Measurements from ENCODE around the gene PHACTR1.
"Not testable (repeated sequence)": the region's sequence is repeated elsewhere in the genome, so short reads cannot be mapped to it uniquely, and the experiment has no call there.

Gene PHACTR1

DNA sequence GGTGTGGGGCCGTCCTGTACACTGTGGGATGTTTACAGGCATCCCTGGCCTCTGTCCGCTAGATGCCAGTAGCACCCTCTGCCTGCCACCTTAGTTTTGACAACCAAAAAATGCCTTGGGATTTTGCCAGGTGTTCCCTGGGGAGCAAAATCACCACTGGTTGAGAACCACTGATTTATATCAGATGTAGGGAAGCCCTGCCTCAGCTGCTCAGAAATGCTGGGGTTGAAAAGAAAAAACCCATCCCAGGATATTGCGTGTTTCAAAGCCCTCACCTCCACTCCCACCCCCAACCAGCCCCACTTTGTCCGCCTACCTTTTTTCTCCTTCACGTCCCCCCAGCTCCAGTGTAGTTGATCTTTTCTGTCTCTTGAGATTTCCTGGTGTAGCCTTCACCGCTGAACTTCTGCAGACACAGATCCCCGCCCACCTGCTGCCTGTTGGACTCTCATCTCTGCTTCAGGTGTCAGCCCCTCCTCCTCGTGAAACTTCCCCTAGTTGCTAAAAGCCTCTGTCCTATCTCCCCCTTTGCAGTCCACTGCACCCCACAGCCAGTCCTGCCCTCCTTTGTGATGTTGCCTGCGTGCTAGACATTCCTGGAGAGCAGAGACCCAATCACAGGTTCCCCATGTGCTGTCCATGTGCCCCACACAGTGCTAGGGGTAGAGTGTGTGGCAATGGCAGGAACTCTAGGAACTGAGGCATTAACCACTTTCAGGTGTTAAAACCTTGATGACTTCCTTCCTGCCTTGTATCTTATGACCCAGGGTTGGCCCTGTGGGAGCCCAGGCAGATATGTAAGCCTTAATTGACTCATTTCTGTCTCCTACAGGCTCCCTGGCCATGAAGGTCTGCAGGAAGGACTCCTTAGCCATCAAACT, 512.9 kb downstream of the PHACTR1 start:
- DNase-seq (ENCODE audit: low read depth in 1 of 2, low spot score in 1 of 2) = no peak

DNA sequence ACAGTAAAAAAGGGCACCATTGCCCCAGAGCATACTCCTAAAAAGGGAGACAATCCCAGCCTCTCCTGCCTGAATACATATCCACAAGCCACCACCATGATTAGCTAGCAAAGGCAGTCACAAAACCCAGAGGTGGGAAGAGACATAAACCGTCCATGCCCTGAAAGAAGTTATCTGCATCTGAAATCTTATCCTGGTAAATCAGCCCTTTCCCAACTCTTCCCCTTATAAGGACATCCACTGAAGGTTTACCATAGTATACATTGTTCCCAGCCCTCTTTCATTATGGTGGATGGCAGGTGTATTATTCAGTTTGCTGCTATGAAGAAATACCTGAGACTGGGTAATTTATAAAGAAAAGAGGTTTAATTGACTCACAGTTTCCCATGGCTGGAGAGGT, 516.5 kb downstream of the PHACTR1 start:
- DNase-seq (ENCODE audit: low read depth in 1 of 2, low spot score in 1 of 2) = no peak

DNA sequence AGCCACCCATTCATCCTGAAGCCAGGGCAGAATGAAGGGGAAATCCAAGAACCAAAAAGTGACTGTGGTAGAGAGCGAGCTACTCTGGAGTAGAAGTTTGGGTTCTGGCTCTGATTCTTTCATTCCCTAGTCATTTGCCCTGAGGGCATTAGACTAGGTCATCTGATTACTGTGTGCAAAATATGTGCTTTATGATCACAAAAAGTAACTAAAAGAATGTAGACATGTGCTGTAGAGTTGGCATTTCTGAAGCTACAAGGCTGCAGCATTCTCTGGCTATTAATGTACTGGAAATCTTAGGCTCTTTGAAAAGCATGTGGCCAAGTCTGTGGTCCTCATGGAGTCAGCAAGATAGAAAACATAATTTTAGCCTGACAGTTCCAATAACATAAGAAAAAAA, 517.6 kb downstream of the PHACTR1 start:
- no peak for DNase-seq (ENCODE audit: low read depth in 1 of 2, low spot score in 1 of 2)

DNA sequence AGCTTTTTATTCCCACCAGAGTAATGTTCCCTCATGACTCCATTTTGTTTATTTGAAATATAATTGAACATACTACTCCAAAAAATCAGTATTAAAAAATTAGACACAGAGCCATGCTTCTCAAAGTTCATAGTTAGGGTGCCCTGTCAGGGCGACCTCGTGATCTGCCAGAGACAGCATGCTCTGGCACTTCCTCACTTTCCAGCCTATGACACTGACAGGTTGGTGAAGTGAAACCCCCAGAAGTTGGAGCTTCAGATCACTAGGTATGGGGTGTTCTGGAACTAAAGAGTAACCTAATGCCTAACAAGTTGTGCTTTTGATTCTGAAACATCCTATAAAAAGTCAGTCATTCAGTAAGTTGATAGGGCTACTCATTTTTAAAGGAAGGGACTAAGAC, 518.8 kb downstream of the PHACTR1 start:
- no peak for DNase-seq (ENCODE audit: low read depth in 1 of 2, low spot score in 1 of 2)

DNA sequence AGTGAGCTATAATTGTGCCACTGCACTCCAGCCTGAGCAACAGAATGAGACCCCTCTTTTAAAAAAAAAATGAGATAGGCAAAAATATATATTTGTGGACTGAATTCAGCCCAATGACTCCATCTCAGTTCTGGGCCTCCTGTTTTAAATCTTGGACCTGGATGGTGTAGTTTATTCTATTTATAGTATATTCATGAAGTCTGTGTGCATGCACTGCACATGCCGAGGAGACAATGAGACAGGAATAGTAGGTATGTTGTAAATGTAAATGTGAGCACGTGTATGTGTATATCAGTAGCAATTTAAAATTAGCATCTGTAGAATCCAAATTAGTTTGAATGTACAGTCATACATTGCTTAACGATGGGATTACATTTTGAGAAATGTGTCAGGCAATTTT, 520.8 kb downstream of the PHACTR1 start:
- DNase-seq (ENCODE audit: low read depth in 1 of 2, low spot score in 1 of 2) = no peak

DNA sequence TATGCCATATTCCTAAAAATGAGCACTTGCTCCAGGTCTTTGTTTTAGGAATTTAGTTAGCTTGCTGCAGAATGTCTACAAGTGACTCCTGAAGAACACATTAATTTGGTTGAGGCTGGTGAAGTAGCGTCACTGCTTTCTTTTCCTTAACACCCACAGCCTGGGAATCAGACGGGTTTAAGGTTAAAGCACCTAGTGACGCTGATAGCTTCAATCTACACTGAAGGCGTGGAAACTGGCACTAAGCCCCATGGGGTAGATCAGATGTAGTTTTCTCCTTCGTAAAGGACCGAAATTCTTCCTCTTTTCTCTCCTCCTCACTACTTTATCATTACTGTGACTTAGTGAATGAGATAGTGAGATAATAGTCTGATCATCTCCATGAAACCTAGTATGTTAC, 521.5 kb downstream of the PHACTR1 start:
- DNase-seq (ENCODE audit: low read depth in 1 of 2, low spot score in 1 of 2) = no peak

DNA sequence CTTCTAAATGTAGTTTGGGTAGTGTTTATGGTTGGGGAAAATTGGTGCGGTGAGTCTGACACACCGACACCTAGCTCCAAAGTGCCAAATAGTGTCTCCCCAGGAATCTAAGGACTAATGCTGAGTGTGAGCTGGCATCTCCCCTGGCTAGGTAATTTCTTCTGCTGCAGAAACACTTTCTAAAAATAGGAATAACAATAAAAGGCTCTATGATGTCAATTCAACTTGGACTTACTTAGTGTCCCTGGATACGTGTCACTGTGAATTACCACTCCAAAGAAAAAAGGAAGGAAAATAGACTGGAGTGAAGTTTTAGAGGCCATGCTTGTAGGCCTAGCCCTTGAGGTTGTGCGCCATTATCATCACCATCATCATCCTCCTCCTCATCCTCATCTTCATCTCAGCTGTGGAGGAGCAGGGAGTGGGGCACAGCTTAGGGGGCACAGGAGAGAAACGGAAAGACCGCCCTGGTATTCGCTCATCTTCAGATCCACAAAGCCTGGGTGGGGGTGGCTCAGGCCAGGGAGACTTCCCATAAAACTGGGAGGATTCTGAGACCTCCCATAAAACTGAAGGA, 522.2 kb downstream of the PHACTR1 start:
- no peak for DNase-seq (ENCODE audit: low read depth in 1 of 2, low spot score in 1 of 2)

DNA sequence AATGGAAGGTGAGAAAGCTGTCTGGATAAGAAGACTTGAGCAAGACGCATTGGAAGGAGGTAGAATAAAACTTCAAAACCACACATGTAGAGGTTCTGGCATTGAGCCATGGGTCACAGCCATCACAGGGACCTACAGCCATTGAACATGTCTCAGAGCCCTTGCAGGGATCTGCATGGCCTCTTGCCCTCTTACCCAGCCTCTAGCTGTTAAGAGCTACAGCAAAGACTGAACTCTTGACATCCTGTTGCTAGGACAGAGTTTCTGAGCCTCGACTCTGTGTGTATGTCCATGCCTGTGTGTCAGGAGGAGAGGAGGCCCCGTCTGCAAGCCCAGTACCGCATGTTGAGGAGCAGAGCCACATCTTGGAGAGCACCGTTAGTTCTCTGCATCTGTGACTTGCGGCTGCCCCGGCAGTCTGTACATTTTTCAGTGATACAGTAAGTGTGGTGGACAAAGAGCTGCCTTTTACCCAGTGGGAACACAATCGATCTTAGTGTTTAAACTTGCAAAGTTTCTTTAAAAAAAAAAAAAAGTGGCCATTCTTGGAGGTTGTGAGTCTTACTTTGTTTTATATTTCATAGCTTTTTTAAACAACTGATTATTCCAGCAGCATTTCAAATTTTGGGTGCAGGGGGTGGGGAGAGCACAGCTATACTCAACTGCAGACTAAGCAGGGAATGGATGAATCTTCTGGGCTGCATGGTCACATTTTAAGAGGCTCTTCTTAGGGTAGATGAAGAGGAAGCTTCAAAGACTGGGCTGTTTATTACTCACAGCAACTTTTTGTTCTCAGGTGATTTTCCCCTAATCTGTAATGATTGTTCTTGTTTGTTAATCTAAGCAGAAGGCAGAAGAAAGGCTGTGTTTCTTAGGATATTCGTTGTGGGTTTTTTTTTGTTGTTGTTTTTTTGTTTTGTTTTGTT, 523.2 kb downstream of the PHACTR1 start:
- no peak for DNase-seq (ENCODE audit: low read depth in 1 of 2, low spot score in 1 of 2)

DNA sequence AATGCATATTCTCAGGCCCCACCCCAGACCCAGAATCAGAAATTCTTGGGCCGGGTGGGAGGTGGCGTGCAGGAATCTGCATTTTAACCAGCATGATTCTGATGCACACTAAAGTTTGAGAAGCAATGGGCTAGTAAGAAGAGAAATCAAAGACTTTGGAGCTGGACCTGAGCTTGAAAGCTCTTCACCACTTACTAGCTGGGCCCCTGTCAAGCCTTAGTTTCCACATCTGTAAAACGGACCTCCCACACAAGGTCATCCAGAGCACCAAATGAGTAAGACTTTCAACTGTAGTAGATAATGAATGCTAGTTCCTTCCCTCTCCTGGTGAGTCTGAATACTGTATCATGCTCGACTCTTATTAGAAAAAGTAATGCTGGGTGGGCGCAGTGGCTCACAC, 524.8 kb downstream of the PHACTR1 start:
- DNase-seq (ENCODE audit: low read depth in 1 of 2, low spot score in 1 of 2) = no peak

DNA sequence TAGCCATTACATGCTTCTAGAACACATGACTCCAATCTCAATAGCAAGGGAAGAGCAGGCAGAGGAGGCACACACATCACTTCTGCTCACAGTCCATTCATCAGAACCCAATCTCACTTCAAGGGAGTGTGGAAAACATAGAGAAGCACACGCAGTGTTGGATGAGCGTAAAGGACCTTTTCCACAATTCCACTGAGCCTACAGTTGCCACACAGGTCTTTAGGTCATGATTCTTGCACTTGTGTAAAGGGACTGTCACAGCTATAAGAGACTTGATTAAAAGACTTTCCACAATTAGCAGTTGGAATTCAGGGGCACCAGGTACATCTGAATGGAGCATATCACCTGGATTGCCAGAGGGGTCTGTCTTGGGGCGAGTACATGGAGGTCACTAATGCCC, 525.6 kb downstream of the PHACTR1 start:
- no peak for DNase-seq (ENCODE audit: low read depth in 1 of 2, low spot score in 1 of 2)

DNA sequence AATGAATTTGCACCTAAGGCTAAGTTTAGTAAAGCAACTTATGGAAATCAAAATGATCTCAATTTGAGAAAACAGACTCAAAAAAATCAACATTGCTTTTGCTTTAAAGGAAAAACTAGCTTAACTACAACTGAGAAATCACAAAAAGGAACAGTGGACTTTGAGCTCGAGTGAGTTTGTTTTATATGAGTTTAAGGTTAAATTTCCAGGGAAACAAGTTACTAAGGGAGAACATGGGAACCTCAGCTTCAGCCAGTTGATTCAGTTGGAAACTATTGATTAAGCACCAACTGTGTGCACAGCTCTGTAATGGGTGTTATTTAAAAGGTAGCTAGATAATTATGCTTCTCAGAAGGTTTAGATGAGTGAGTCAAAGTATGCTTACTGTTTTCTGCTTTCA, 526.0 kb downstream of the PHACTR1 start:
- DNase-seq (ENCODE audit: low read depth in 1 of 2, low spot score in 1 of 2) = no peak

DNA sequence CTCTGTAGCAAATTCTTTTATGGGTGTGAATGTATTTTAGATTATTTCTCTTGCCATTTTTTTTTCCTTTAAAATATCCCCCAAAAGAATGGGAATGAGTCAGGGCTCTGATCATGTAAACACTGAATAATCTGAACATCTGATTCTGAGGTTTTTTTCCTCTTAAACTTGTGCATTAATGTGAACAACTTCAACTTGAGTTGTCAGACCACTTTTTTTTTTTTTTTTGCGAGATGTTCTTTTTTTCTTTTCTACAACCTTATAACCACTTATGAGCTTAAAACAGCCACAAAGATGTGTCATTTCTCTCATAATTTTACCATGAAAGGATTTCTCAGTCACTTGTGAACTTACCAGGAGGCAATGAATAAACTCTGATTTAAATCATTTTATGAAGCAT, 526.5 kb downstream of the PHACTR1 start:
- DNase-seq (ENCODE audit: low read depth in 1 of 2, low spot score in 1 of 2) = no peak

DNA sequence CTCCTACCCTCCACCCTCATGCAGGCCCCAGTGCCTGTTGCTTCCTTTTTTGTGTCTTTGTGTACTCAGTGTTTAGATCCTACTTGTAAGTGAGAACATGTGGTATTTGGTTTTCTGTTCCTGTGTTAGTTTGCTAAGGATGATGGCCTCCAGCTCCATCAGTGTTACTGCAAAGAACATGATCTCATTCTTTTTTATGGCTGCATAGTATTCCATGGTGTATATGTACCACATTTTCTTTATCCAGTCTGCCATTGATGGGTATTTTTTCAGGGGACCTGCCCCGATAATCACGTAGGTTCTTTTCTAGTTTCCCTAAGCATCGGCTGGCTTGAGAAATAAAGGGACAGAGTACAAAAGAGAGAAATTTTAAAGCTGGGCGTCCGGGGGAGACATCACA, 527.2 kb downstream of the PHACTR1 start:
- not testable (repeated sequence) for DNase-seq (ENCODE audit: low read depth in 1 of 2, low spot score in 1 of 2)

DNA sequence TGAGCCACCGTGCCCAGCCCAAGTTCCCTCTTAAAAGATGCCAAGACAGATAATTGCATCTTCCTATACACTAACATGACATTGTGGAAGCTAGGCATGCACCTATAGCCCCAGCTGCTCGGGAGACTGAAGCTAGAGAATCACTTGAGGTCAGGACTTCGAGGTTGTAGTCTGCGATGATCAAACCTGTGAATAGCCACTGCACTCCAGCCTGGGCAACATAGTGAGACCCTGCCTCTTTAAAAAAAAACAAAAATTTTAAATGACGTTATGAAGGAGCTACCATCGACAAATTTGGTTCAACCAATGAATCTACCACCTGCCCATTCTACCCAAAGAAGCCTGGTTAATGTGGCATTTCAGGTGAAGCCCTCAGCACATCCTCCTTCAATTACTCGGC, 531.1 kb downstream of the PHACTR1 start:
- DNase-seq (ENCODE audit: low read depth in 1 of 2, low spot score in 1 of 2) = no peak

DNA sequence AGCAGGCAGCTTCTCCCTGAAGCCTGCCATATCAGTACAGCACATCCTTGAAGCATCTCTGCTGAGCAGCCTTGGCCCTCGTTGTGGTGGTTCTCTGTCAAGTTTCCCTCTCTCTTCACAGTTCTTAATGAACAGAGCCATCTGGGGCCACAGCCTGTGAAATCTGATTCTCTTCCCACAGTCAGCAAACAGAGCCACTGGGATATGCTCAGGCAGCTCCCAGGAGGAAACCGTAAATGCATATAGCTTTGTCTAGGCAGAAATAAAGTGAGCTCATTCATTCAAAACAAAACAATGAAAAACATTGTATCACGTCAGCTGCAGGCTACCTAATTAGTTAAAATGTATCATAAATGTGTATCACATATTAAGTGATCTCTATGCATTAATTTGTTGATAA, 531.5 kb downstream of the PHACTR1 start:
- DNase-seq (ENCODE audit: low read depth in 1 of 2, low spot score in 1 of 2) = no peak

DNA sequence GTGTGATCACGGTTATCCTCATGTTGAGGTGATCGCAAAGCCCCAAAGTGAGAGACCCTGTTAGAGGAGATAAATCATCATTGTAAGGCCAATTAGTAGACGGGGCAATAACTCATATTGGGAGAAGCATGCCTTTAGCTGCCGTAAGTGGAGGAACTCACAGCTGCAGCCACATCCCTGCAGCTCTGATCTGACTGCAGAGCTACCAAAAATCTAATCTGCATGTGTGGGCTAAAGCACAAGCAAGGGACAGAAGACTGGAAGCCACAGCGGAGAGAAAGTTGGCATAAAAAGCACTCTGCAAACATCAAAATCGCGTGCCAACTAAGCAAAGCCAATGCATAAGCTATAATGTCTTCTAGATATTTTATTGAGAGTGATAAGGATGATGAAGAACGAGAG, 532.0 kb downstream of the PHACTR1 start:
- no peak for DNase-seq (ENCODE audit: low read depth in 1 of 2, low spot score in 1 of 2)

DNA sequence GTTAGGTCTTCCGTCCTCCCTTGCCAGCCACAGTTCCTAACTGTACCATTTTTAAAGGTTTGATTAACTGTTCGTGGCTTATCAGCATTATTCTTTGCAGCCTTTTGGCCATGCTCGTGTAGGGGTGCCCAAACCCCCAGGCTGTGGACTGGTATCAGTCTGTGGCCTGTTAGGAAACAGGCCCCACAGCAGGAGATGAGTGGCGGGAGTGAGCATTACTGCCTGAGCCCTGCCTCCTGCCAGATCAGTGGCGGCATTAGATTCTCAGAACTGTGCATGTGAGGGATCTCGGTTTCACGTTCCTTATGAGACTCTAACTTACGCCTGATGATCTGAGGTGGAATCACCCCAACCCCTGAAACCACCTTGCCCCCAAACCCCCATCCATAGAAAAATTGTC, 532.4 kb downstream of the PHACTR1 start:
- DNase-seq (ENCODE audit: low read depth in 1 of 2, low spot score in 1 of 2) = no peak

DNA sequence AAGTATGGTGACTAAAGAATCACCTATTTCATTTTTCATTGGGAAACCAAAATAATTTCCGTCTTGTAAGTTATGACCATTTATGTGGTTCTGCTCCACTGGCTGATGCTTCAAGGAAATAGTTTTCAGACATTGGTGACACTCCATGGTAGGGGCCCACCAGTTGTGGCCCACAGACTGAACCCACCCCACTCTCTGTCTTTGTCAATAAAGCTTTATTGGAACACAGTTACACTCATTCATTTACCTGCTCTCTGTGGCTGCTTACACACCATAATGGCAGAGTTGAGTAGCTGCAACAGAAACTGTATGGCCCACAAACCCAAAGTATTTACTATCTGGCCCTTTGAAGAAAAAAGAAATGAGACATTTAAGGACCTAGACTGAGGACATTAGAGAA, 533.2 kb downstream of the PHACTR1 start:
- DNase-seq (ENCODE audit: low read depth in 1 of 2, low spot score in 1 of 2) = no peak

DNA sequence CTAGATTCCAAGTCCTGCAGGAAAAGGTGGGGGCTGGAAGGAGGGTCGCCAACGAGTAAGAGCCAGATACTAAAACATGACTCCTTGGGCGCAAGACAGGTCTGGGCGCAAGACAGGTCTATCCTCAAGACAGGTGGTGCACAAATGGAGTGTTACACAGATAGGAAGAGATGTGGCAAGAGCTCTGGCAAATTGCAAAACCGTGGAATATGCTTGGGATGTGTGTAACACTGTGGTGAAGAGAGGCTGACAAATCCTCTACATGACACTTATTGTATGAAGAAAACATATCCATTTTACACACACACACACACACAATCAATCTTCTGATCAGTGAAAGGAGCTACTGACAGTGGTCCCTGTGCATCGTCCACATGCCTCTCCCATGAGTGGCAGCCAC, 534.1 kb downstream of the PHACTR1 start:
- DNase-seq (ENCODE audit: low read depth in 1 of 2, low spot score in 1 of 2) = no peak

DNA sequence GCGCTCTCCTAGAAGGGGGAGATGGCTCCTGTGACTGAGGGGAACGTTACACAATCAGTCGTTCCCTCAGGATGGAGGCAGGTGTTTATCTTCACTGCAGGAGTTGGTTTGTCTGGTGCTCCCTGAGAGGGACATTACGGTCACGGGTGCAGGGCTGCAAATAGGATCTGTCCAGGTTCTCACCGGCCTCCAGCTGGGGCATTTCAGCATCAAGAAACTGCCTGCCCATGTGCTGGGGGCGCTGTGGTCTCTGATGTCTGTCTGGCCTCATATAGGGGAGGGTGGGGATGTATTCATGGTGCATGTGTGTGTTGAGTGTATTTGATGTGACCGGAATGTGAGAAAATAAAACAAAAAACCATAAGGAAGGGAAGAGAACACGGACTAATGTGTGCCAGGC, 534.7 kb downstream of the PHACTR1 start:
- no peak for DNase-seq (ENCODE audit: low read depth in 1 of 2, low spot score in 1 of 2)

DNA sequence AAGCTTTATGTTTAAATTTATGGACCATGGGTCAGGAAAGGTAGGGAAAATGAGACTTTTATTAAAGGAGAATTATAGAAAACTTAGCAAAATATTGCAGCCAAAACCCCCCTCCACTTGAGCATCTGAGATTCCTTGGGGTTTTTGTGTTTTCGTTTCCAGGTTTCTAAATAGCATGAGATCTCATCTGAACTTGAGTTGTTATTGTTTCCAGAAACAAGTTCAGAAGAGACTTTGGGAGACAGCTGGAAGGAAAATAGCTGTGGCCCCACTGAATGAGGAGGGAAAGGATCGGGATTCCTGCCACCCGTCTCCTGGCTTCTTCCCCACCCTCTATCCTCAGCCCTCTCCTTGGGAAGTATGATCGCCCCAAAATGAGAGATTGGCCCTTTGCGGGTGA, 536.2 kb downstream of the PHACTR1 start:
- no peak for DNase-seq (ENCODE audit: low read depth in 1 of 2, low spot score in 1 of 2)

DNA sequence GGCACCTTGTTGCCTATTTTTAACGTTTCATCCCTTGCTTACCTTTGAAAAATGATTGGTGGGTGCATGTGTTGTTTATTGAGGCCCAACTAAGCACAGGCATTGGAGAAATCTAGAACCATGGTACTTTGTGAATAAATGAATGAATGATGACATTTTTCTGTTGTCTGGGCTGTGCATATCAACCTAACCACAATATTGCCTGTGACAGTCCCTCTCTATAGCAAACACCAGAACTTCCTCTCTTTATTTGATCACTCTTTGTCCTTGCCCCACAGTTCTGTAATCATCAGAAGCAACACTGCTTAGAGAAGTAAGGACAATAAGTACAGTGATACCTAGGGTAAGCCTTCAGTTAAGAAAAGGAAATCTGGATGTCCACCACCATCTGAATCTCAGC, 536.7 kb downstream of the PHACTR1 start:
- no peak for DNase-seq (ENCODE audit: low read depth in 1 of 2, low spot score in 1 of 2)

Measured in activated T-helper 1 cell treated with anti-CD3 and anti-CD28 coated beads, Interleukin-2, amount 50 U/mL, for 16 hours (primary cell).